HEK293T (cell line): ENCODE data around the gene POLR3H.

Experiments
- CTCF ChIA-PET: fragments of 350-600 bp; formaldehyde crosslinking; extraction: SDS; loops from one replicate; lab custom pipeline; 2021; ENCODE audit warnings: antibody characterized with exemption, inconsistent platforms; lab: Yijun Ruan, JAX
- POLR2A ChIA-PET: fragments of 350-600 bp; formaldehyde crosslinking; extraction: SDS; loops from one replicate; lab custom pipeline; 2020; ENCODE audit warnings: antibody characterized with exemption, inconsistent platforms; lab: Yijun Ruan, JAX
- DNase-seq: peaks from one replicate; pipeline ENCODE4 v3.0.0; 2012; ENCODE audit warnings: mixed read lengths; ENCODE audit errors: extremely low spot score
- ARNT ChIP-seq: fragments of 450-650 bp; IDR thresholded peaks from 2 replicates; pipeline ENCODE4 v1.6.1; 2017; ENCODE audit warnings: mild to moderate bottlenecking
- BHLHE40 ChIP-seq: fragments of 450-650 bp; IDR thresholded peaks from 2 replicates; pipeline ENCODE4 v1.6.1; 2016; ENCODE audit warnings: mild to moderate bottlenecking, moderate library complexity, borderline replicate concordance
- CTBP1 ChIP-seq: fragments of 450-650 bp; IDR thresholded peaks from 2 replicates; pipeline ENCODE4 v1.6.1; 2016; ENCODE audit warnings: borderline replicate concordance
- ELF4 ChIP-seq: fragments of 450-650 bp; IDR thresholded peaks from 2 replicates; pipeline ENCODE4 v1.6.1; 2017; ENCODE audit warnings: antibody characterized with exemption
- FOXA1 ChIP-seq: fragments of 450-650 bp; IDR thresholded peaks from 2 replicates; pipeline ENCODE4 v1.6.1; 2016; ENCODE audit warnings: mild to moderate bottlenecking
- FOXK2 ChIP-seq: fragments of 450-650 bp; IDR thresholded peaks from 2 replicates; pipeline ENCODE4 v1.6.1; 2016; ENCODE audit warnings: mild to moderate bottlenecking
- FOXM1 ChIP-seq: fragments of 450-650 bp; IDR thresholded peaks from 2 replicates; pipeline ENCODE4 v1.6.1; 2017; ENCODE audit warnings: mild to moderate bottlenecking, borderline replicate concordance
- HDGF ChIP-seq: fragments of 450-650 bp; IDR thresholded peaks from 2 replicates; pipeline ENCODE4 v1.6.1; 2017; ENCODE audit warnings: antibody characterized with exemption, borderline replicate concordance
- L3MBTL2 ChIP-seq: fragments of 450-650 bp; conservative IDR thresholded peaks from 2 replicates; pipeline ENCODE4 v1.6.1; 2016; ENCODE audit warnings: mild to moderate bottlenecking
- LEF1 ChIP-seq: fragments of 450-650 bp; IDR thresholded peaks from 2 replicates; pipeline ENCODE4 v1.6.1; 2017; ENCODE audit warnings: mild to moderate bottlenecking, borderline replicate concordance
- NFRKB ChIP-seq: fragments of 450-650 bp; IDR thresholded peaks from 2 replicates; pipeline ENCODE4 v1.6.1; 2016; ENCODE audit warnings: mild to moderate bottlenecking, moderate library complexity
- SP1 ChIP-seq: fragments of 450-650 bp; IDR thresholded peaks from 2 replicates; pipeline ENCODE4 v1.6.1; 2017
- SUZ12 ChIP-seq: fragments of 450-650 bp; IDR thresholded peaks from 2 replicates; pipeline ENCODE4 v1.6.1; 2016; ENCODE audit warnings: mild to moderate bottlenecking
- TARDBP ChIP-seq: fragments of 450-650 bp; IDR thresholded peaks from 2 replicates; pipeline ENCODE4 v1.6.1; 2016
- ZNF384 ChIP-seq: fragments of 450-650 bp; IDR thresholded peaks from 2 replicates; pipeline ENCODE4 v1.6.1; 2016
- TF ChIP-seq, protein P1 (sequence below): fragments of 450-650 bp; IDR thresholded peaks from 2 replicates; pipeline ENCODE4 v1.6.1; 2016

POLR3H gene

DNA sequence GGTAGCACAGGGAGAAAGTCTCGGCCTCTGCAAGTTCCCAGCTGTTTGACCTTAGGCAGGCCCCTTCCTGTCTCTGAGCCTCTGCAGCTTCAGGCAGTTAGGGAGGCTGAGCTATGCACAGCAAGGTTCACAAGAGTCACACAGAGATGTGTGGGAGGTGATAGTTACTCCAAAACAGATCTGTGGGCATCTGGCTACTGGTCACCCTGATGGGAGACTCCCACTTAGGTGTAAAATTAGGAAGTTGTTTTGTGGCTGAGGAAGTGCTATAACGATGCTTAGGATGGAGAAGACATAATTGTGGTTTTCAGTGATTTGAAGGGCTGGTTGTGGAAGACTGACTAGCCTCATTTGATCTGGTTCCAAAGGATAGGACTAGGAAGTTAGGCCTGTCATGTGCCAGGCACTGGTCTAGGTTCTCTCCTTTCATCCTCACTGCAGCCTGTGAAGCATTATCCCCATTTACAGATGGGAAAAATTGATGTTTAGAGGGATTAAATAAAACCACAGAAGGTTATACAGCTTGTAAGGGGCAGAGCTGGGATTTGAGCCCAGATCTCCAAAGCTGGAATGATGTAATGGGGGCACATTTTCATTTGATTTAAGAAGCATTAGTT is 61.8 kb downstream of the POLR3H start:
- CTCF ChIA-PET = interaction anchor here (0.6 kb wide), 1 partner anchor 10 kb away, joined by 4 read pairs; no protein-coding TSS in a partner anchor
- POLR2A ChIA-PET = interaction anchor here (2.3 to 5.6 kb wide), 2 partner anchors 13 to 36 kb away, joined by 7 to 26 read pairs; partner anchors contain the start of genes ACO2, PHF5A and TOB2
- TF ChIP-seq, protein P1, sequence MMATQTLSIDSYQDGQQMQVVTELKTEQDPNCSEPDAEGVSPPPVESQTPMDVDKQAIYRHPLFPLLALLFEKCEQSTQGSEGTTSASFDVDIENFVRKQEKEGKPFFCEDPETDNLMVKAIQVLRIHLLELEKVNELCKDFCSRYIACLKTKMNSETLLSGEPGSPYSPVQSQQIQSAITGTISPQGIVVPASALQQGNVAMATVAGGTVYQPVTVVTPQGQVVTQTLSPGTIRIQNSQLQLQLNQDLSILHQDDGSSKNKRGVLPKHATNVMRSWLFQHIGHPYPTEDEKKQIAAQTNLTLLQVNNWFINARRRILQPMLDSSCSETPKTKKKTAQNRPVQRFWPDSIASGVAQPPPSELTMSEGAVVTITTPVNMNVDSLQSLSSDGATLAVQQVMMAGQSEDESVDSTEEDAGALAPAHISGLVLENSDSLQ = no peak
- TF ChIP-seq CTBP1 = no peak
- no peak for TF ChIP-seq SP1
- TF ChIP-seq FOXM1 = no peak
- no peak for TF ChIP-seq HDGF
- TF ChIP-seq TARDBP = no peak
- TF ChIP-seq ZNF384 = no peak
- TF ChIP-seq SUZ12 = no peak
- no peak for TF ChIP-seq L3MBTL2
- no peak for TF ChIP-seq ARNT
- TF ChIP-seq NFRKB = no peak
- TF ChIP-seq ELF4 = no peak
- TF ChIP-seq FOXK2 = no peak
- no peak for TF ChIP-seq LEF1
- no peak for TF ChIP-seq FOXA1
- TF ChIP-seq BHLHE40 = no peak
- DNase-seq = no peak

DNA sequence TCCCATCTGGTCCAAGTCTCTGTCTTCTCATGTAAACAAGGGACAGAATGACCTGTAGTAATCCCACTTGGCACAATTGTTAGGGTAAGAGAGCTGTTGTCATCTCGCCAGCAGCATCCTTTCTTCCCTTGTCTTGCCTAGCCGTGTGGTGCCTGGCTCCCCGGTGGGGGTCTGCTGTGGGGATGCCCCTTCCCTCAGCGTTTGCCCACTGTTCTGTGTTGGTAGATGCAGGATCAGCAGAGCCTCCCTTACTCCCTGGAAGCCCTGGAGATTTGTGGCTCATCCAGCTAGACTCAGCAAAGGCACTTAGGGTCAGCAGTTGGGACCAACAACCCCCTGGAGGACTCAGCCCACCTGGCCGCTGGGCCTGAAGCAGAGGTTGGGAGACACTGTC is 62.3 kb downstream of the POLR3H start:
- CTCF ChIA-PET = interaction anchor here (0.6 kb wide), 1 partner anchor 10 kb away, joined by 4 read pairs; no protein-coding TSS in a partner anchor
- POLR2A ChIA-PET = interaction anchor here (2.3 to 5.6 kb wide), 2 partner anchors 13 to 35 kb away, joined by 7 to 26 read pairs; partner anchors contain the start of genes ACO2, PHF5A and TOB2
- no peak for TF ChIP-seq FOXA1
- no peak for TF ChIP-seq LEF1
- no peak for TF ChIP-seq ARNT
- no peak for TF ChIP-seq BHLHE40
- TF ChIP-seq TARDBP = no peak
- TF ChIP-seq CTBP1 = no peak
- no peak for DNase-seq

DNA sequence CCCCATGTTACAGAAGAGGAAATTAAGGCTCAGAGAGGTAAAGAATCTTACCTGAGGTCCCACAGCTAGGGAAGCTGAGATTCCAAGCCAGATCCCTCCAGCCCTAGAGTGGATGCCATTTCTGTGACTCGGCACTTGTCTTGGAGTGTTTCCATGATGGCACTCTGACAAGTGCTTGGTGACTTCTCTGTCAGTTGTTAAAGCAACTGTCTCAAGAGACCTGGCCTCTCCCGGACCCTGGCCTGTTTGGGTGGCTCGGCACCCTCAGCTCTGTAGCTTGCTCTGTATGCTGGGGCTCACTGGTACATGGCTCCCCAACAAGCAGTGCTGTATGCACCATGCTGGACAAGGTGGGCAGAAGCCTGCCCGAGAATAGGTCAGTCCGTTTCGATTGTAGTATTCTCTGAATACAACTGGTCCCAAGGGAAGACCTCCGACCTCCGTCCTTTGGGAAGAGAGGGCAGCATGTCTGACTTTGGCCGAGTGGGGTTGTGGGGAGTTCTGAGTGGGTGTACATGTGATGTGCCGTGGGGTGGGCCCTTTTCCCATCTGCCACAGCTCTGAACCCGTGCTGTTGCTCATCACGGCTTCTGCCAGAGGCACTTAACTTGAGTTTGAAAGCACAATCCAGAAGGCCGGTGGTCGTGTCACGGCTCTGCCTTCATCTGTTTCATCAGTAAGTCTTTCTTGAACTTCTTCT is 63.0 kb downstream of the POLR3H start:
- CTCF ChIA-PET = no interaction called here
- TF ChIP-seq ELF4 (no peak), CTBP1 (no peak), HDGF (no peak), SUZ12 (no peak), SP1 (no peak), L3MBTL2 (no peak), ZNF384 (no peak), BHLHE40 (no peak), FOXK2 (no peak), TARDBP (no peak), ARNT (no peak), LEF1 (no peak), NFRKB (no peak), FOXM1 (no peak), FOXA1 (no peak)
- TF ChIP-seq, protein P1 = no peak
- POLR2A ChIA-PET = interaction anchor here (2.3 to 5.6 kb wide), 2 partner anchors 12 to 35 kb away, joined by 7 to 26 read pairs; partner anchors contain the start of genes ACO2, PHF5A and TOB2
- DNase-seq = no peak

DNA sequence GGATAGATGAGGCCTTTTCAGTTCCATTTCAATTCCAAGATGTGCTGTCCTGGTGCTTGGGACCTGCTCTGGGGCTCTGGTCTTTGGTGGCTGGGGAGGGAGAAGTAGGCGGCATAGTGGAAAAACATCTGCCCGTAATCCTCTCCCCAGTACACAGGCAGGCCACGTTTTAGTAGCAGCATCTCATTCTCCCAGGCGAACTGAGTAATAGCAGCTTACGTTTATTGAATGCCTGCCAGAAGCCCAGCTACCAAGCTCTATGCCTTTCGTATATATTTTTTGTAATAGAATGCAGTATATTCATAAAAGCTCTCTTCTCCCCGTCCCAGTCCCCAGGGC is 63.9 kb downstream of the POLR3H start:
- CTCF ChIA-PET = no interaction called here
- POLR2A ChIA-PET = interaction anchor here (2.3 to 5.6 kb wide), 2 partner anchors 11 to 34 kb away, joined by 7 to 26 read pairs; partner anchors contain the start of genes ACO2, PHF5A and TOB2
- no peak for TF ChIP-seq FOXK2
- no peak for TF ChIP-seq BHLHE40
- no peak for TF ChIP-seq L3MBTL2
- no peak for TF ChIP-seq ZNF384
- no peak for DNase-seq

GRCh38 chr22:41479671-41480396 is 64.4 kb downstream of the POLR3H start:
- TF ChIP-seq FOXA1 (no peak), L3MBTL2 (no peak)
- CTCF ChIA-PET = no interaction called here
- DNase-seq = no peak
- POLR2A ChIA-PET = interaction anchor here (1.6 to 5.6 kb wide), 2 partner anchors 11 to 67 kb away, joined by 5 to 26 read pairs; partner anchors contain the start of genes ACO2 and PHF5A

GRCh38 chr22:41478891-41479521 is 65.3 kb downstream of the POLR3H start:
- ChIA-PET POLR2A (interaction anchor here (1.3 to 5.6 kb wide), 3 partner anchors 10 to 67 kb away, joined by 3 to 26 read pairs (median 5); partner anchors contain the start of genes ACO2, PHF5A and TOB2), CTCF (interaction anchor here (1.0 kb wide), 1 partner anchor 12 kb away, joined by 6 read pairs; no protein-coding TSS in a partner anchor)
- no peak for TF ChIP-seq SUZ12
- TF ChIP-seq ARNT = no peak
- TF ChIP-seq, protein P1 = no peak
- no peak for TF ChIP-seq ELF4
- TF ChIP-seq ZNF384 = no peak
- TF ChIP-seq SP1 = no peak
- TF ChIP-seq LEF1 = no peak
- TF ChIP-seq NFRKB = no peak
- TF ChIP-seq L3MBTL2 = no peak
- TF ChIP-seq BHLHE40 = no peak
- no peak for TF ChIP-seq FOXA1
- DNase-seq = no peak
